Fibroblast of villous mesenchyme (primary cell): Measurements from ENCODE around the gene TMEM53. TPM values are rescaled to one million over a fixed set of nuclear protein-coding genes. Genes with fewer than 3 reads are reported as not detected.

Source experiments
- DNase-seq: peaks from one replicate; pipeline ENCODE4 v3.0.0-alpha.2; 2010; ENCODE audit warnings: low read depth
- H3K4me3 ChIP-seq: 2 replicates; pipeline ENCODE4 v1.5.1; 2011; ENCODE audit warnings: low read depth, mild to moderate bottlenecking, low read length
- CTCF ChIP-seq: IDR thresholded peaks from 2 replicates; pipeline ENCODE4 v1.5.1; 2012; ENCODE audit warnings: low read depth, mild to moderate bottlenecking, low read length; ENCODE audit not compliant: insufficient read depth
- total RNA-seq: library from RNA; depleted of rRNA; stranded (reverse); fragments of >200 nt; gene quantifications from 2 replicates; pipeline ENCODE4 v1.2.3, GENCODE V29; 2012

The TMEM53 gene
- total RNA-seq, 1 donor, result 7.3 TPM

DNA sequence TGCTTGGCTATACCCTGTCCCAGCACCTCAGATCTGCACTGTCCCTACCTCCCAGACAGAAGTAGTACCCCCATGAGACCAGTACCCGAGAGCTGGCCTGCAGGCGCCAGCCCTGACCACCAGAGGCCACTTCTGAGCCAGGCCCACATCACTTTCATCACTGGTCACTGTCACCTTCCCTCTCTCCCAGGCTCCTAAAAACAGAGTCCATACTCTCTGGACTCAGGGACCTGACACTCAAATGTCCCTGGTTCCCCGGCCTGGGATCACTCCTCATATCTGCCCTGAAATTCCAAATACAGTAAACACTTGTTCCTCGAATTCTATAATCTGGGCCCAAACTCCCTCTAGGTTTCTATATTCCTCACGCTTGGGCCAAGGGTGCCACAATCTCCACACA is 18.7 kb downstream of the TMEM53 start:
- H3K4me3 ChIP-seq, result no peak overlapping the region
- DNase-seq, result peak; percentile 14
- TF ChIP-seq CTCF, result peak; percentile 84

DNA sequence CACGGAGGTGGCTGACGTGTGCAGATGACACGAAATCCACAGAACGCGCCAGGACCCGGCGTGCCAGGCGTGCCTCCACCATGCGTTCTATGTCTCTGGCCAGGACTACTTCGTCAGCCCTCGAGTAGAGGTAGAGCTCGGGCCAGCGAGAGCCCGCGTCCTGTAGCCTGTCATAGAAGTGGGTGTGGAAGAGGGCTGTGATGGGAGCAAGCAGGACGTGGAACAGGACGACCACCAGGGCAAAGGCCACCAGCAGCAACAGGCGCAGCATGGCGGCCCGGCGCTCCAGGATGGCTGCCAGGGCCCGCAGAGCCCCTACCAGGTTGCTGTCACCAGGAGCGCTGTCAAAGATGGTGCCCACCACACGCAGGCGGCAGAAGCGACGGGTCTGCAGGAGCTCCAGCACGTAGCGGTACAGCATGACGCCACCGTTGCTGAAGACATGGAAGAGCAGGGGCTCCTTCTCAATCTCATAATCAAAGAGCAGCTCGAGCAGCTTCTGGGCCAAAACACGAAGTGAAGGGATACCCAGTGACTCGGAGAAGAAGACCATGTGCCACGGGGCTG is 19.6 kb downstream of the TMEM53 start:
- TF ChIP-seq CTCF, result no peak
- no peak overlapping the region for H3K4me3 ChIP-seq
- no peak for DNase-seq

- no peak for TF ChIP-seq CTCF
- DNase-seq, result no peak
- H3K4me3 ChIP-seq, result no peak overlapping the region
Observed at GRCh38 chr1:44653107-44653964, 20.9 kb downstream of the TMEM53 start.

DNA sequence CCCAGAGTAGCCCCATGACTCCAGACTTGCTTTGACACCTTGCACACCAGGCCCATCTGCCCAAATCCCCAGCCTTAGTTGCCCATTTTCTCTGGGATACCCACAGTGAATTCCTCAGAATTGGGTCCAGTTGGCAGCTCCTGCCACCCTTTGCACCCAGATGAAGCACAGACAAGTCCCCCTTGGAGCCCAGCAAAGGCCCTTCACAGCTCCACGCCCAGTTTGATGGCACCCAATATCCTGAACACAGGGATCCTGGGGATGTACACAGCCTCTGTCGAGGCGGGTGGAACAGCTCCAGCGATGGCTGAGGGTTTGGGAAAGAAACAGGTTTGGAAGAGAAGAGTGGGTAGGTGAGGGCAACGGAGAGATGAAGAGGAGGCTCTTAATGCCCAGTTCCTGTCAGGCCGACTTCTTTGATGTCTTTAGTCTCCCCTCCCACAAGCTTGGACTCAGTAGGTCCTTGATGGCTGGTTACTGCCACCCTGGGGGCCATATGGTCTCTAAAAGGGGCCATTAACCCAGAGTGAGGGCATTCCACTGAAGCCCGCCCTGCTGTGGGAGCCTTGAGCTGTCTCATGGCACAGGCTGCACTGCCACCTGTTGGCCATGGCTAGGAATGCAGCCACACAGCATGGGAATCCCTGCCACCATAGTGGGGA is 21.7 kb downstream of the TMEM53 start:
- peak; percentile 59 for DNase-seq
- TF ChIP-seq CTCF, result peak; percentile 97

GRCh38 chr1:44651069-44651468 is 23.2 kb downstream of the TMEM53 start:
- H3K4me3 ChIP-seq, result no peak overlapping the region
- no peak for DNase-seq
- TF ChIP-seq CTCF, result no peak

More for the DNA sequence above, 21.7 kb downstream of the TMEM53 start:
- no peak overlapping the region for H3K4me3 ChIP-seq

DNA sequence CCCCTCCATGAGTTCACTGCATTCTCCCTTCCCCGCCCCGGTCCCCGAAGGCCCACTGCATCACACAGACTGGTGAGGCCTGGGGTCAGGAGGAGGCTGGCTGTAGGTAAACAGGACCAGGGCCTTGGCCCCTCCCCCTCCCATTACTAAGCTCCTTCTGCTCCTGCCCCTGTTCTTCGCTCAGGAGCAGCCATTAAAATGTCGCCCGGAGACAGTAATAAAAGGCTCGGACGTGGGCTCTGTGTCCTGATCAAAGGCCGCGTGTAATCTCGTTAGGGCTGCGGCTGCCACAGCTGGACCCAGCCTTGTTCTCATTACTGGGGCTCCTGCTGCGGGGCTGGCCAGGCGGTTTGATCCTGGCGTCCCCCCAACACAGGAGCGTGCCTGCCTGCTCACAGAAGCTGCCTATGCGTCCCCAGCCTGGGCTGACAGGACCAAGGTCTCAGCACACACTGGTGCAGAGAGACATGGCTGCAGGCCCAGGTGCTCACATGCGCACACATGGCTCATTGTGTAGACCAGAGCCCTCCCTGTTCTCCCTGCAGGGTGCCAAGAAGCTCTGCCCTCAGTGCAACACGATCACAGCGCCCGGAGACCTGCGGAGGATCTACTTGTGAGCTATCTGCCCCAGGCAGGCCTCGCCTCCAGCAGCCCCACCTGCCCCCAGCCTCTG is 24.0 kb downstream of the TMEM53 start:
- DNase-seq, result no peak
- no peak for TF ChIP-seq CTCF

More for the DNA sequence above, 24.0 kb downstream of the TMEM53 start:
- no peak overlapping the region for H3K4me3 ChIP-seq
